Right atrium auricular region (tissue), 2 donors: ENCODE data around the gene DCTN1. TPM values are rescaled to one million over a fixed set of nuclear protein-coding genes. Genes with fewer than 3 reads are reported as not detected.

Experiments used
- DNase-seq: peaks from one replicate; pipeline ENCODE4 v3.0.0-alpha.2; 2019; ENCODE audit warnings: low spot score
- H3K27ac ChIP-seq, 2 donors: fragments of 200-600 bp; sonication (generic); 1 replicate in 1 of 2; 2 replicates in 1 of 2; pipeline ENCODE4 v1.5.1; 2016 to 2019
- H3K27me3 ChIP-seq, 2 donors: fragments of 200-600 bp; sonication (generic); one replicate each; pipeline versions ENCODE4 v1.5.1 to v1.6.0; 2017 to 2019
- H3K36me3 ChIP-seq: fragments of 200-600 bp; sonication (generic); one replicate; pipeline ENCODE4 v1.5.1; 2016
- H3K4me1 ChIP-seq, 2 donors: fragments of 200-600 bp; sonication (generic); one replicate each; pipeline versions ENCODE4 v1.5.1 to v1.6.0; 2017 to 2019
- H3K4me3 ChIP-seq, 2 donors: fragments of 200-600 bp; sonication (generic); 1 replicate in 1 of 2; 2 replicates in 1 of 2; pipeline ENCODE4 v1.5.1; 2017 to 2019; ENCODE audit warnings: mild to moderate bottlenecking in 1 of 2, moderate library complexity in 1 of 2
- H3K9me3 ChIP-seq, 2 donors: fragments of 200-600 bp; sonication (generic); one replicate each; pipeline ENCODE4 v1.5.1; 2019
- total RNA-seq, 2 donors: library from RNA; depleted of rRNA; stranded (reverse); fragments of >200 nt; gene quantifications; one replicate each; pipeline ENCODE4 v1.1.0, GENCODE V29; 2016
- TF ChIP-seq, protein P1 (sequence below), 2 donors: fragments of 200-600 bp; sonication (generic); IDR thresholded peaks; one replicate each; pipeline ENCODE4 v1.5.1; 2019; ENCODE audit warnings: antibody characterized with exemption in 2 of 2

DCTN1 gene
- total RNA-seq, result 100 to 1,000 TPM in 1 of 2 donors, 10 to 100 TPM in 1; 86.5 to 102 TPM

DNA sequence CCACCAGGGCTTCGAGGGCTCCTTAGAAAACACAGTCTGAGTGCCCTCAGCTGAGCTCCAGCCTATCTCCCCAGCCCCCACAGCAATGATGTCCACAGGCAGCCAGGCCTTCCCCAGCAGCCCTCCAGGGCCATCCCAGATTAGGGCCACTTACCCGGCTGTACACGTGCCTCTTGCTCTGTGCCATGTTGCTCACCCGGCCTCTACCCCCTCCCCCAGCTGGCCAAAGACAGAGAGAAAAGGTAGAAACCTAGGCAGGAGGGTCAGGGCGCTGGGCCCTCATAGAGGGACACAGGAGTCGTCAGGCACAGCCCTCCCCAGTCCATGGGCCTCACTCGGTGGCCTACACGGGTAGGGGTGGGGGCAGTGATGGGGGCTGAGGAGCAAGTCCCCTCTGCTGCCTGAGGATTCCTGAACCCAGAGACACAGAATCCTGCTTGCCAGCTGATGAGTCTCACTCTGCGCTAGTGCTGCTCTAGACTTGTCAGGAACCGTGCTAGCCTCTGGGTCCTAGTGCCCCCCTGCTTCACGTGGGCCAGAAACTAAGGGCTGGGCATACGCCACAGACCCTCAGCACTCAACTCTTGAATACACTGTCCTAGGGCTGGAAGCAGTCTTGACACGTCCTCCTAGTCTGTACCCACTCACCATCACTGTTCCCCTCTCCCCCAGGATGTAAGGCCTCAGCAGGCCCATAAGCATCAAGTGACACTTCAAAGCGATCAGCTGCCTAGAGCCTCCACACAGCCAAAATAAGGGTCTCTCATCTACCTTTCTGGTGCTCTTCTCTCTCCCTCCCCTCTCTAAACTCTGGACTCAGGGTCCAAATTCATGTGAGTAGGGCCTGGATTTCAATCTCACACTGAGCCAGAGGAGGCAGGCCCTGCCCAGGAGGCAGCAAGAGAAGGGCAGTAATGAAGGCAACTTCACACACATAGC is at the start of gene DCTN1:
TSS of gene DCTN1 (minus strand) at position 461 of the 939 bp plus-strand sequence. CDS start at position 187, 274 bp downstream.
- TF ChIP-seq, protein P1, sequence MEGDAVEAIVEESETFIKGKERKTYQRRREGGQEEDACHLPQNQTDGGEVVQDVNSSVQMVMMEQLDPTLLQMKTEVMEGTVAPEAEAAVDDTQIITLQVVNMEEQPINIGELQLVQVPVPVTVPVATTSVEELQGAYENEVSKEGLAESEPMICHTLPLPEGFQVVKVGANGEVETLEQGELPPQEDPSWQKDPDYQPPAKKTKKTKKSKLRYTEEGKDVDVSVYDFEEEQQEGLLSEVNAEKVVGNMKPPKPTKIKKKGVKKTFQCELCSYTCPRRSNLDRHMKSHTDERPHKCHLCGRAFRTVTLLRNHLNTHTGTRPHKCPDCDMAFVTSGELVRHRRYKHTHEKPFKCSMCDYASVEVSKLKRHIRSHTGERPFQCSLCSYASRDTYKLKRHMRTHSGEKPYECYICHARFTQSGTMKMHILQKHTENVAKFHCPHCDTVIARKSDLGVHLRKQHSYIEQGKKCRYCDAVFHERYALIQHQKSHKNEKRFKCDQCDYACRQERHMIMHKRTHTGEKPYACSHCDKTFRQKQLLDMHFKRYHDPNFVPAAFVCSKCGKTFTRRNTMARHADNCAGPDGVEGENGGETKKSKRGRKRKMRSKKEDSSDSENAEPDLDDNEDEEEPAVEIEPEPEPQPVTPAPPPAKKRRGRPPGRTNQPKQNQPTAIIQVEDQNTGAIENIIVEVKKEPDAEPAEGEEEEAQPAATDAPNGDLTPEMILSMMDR (IDR thresholded peaks at IDR 0.05), result no peak
- Histone ChIP-seq H3K4me1 (peaks cover 0 to 63% of the 10 kb centered on the region in 2 donors), H3K27me3 (no peaks in the 10 kb centered on the region), H3K4me3 (peak within 1 kb of the TSS; percentile 31 to 46), H3K9me3 (no peaks in the 10 kb centered on the region), H3K36me3 (peaks cover 16% of the 10 kb centered on the region), H3K27ac (peak within 1 kb of the TSS; percentile 74 to 82)
- no peak for DNase-seq

DNA sequence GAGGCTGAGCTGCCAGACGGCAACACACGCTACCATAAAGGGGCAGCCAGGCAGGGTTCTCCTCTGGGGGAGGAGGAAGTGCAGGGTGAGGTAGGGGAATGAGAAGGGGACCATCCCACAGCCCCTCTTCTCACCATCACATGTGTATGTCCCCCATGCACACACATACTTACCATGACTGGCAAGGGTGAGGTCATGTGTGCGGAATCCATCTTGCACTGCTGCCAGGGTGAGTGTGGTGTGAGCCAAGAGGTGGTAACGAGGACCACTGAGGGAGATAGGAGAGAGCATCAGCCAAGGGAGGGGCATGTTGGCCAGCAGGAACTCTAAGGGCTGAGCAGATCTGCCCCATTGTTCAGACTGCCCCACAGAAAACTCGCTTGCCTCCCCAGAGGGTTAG is 48.6 kb upstream of the DCTN1 start:
- Histone ChIP-seq H3K4me3 (no peak overlapping the region), H3K4me1 (no peaks in the 10 kb centered on the region), H3K27ac (no peak overlapping the region), H3K9me3 (no peaks in the 10 kb centered on the region), H3K27me3 (no peaks in the 10 kb centered on the region), H3K36me3 (peaks cover 63% of the 10 kb centered on the region)
- TF ChIP-seq, protein P1 (IDR thresholded peaks at IDR 0.05), result no peak
- no peak for DNase-seq

DNA sequence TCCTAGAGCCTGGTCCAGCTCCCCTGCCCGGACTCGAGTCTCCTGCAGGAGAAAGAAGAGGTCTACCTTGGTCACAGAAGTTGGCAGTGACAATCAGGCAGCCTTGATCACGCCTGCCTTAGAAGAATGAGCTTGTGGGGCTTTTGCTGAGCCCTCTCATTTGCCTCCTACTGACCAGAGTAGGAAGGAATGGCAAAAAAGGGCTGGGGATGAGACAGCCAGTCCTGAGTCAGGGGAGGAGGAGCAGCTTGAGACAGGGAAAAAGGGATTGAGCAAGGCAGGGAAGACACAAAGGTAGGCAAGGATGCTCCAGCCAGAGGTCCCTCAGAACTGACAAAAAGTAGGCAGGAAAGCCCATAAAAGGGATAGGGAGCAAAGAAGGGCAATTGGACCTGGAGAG is 47.4 kb upstream of the DCTN1 start:
- Histone ChIP-seq H3K27me3 (no peaks in the 10 kb centered on the region), H3K4me3 (no peak overlapping the region), H3K9me3 (no peaks in the 10 kb centered on the region), H3K4me1 (no peaks in the 10 kb centered on the region), H3K36me3 (peaks cover 63% of the 10 kb centered on the region), H3K27ac (no peak overlapping the region)
- TF ChIP-seq, protein P1 (IDR thresholded peaks at IDR 0.05), result no peak
- no peak for DNase-seq

DNA sequence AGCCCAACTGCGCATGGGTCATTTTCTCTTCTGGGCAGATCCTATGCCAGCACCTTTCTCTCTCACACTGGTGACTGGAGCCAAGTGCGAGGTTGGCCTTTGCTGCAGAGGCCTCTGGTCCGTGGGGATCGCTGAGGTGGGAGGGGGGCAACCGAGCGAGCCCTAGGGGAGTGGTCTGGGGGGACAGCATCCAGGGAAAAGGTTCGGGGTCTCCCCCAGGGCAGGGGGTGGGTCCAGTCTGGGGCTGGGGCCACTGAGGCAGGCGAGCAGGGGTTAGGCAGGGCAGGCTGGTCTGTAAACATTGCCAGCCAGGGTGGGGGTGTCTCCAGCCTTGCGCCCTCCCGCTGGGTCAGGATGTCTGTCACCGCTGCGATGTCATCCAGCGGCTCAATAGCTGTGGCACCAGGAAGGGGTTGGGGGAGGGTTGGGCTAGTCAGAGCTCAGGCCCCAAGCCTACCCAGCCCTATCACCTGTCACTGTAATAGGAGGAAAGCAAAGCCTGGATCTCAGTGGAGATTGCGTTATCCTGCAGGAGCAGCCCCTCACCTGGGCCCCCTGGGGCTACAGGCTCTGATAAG is 46.2 kb upstream of the DCTN1 start:
- no peak overlapping the region for H3K27ac ChIP-seq
- H3K4me3 ChIP-seq, result no peak overlapping the region
- no peaks in the 10 kb centered on the region for H3K9me3 ChIP-seq
- H3K36me3 ChIP-seq, result peaks cover 51% of the 10 kb centered on the region
- no peak for DNase-seq
- TF ChIP-seq, protein P1 (IDR thresholded peaks at IDR 0.05), result no peak
- H3K27me3 ChIP-seq, result no peaks in the 10 kb centered on the region
- peaks cover 0 to 7% of the 10 kb centered on the region in 2 donors for H3K4me1 ChIP-seq

DNA sequence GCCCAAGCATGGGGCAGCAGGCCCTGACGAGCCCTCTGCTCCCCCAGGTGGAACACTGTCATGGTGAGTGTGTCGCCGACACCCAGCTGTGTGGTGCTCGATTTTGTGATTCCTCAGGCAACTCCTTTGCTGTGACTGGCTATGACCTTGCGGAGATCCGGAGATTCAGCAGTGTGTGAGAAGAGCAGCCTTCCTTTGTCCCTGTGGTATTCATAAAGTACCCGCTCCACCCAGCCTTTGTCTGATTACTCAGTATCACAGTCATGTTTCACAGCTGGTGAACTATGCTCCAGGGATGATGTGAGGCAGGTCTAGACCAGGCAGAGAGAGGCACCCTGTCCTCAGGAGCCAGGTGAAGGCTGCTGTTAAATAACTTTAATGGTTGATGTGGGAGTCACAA is 45.4 kb upstream of the DCTN1 start:
- Histone ChIP-seq H3K4me1 (peaks cover 0 to 13% of the 10 kb centered on the region in 2 donors), H3K27ac (no peak overlapping the region), H3K9me3 (no peaks in the 10 kb centered on the region), H3K4me3 (no peak overlapping the region), H3K36me3 (peaks cover 44% of the 10 kb centered on the region), H3K27me3 (no peaks in the 10 kb centered on the region)
- TF ChIP-seq, protein P1 (IDR thresholded peaks at IDR 0.05), result no peak
- no peak for DNase-seq
